Gastrocnemius medialis (tissue), 4 donors: ENCODE measurements around the gene AUTS2.

Experiments used
- CTCF ChIP-seq, 5 experiments: fragments of 450-650 bp in 3 of 5; fragments of 200-600 bp in 2 of 5; sonication (generic) in 2 of 5; IDR thresholded peaks in 4 of 5; conservative IDR thresholded peaks in 1 of 5; 1 replicate in 4 of 5; 2 replicates in 1 of 5; pipeline ENCODE4 v1.5.1; 2016 to 2019; ENCODE audit warnings: antibody characterized with exemption in 5 of 5, mild to moderate bottlenecking in 3 of 5, moderate library complexity in 3 of 5
- POLR2A ChIP-seq, 2 donors: fragments of 450-650 bp; IDR thresholded peaks; one replicate each; pipeline ENCODE4 v1.6.1; 2017; ENCODE audit warnings: antibody characterized with exemption in 2 of 2, mild to moderate bottlenecking in 2 of 2, moderate library complexity in 2 of 2

- TF ChIP-seq CTCF (IDR thresholded peaks at IDR 0.05 in 4 of 5, conservative IDR thresholded peaks at IDR 0.05 in 1 of 5) (no peak), POLR2A (IDR thresholded peaks at IDR 0.05) (no peak)
Observed at GRCh38 chr7:69691734-69692133, 93.5 kb downstream of the AUTS2 start.
